ENCODE measurements around the gene WDR41. TPM values are rescaled to one million over a fixed set of nuclear protein-coding genes. Genes with fewer than 3 reads are reported as not detected.

Gene WDR41
- total RNA-seq, 4 donors from 2014 or later, result 63.9 to 93.9 (median 85.0) TPM

GRCh38 chr5:77499973-77500372 lies 7.9 kb upstream of the WDR41 start:
- Histone ChIP-seq H3K9me3 (no peaks in the 10 kb centered on the region), H3K36me3 (no peaks in the 10 kb centered on the region), H3K27me3 (no peaks in the 10 kb centered on the region), H3K27ac (no peak overlapping the region), H3K4me1 (no peaks in the 10 kb centered on the region), H3K4me3 (replicated peaks in 1 of 3) (no peak overlapping the region)
- intact Hi-C loops (cut with DNase I), result loop anchor here (10.0 kb wide), 2 partner anchors 355 to 435 kb away; no protein-coding TSS in a partner anchor
- WGBS, 2 donors, result 95 to 97% methylated on average over 2 of the region's 2 CpGs
- TF ChIP-seq POLR2A (IDR thresholded peaks at IDR 0.05) (no peak), CTCF (IDR thresholded peaks at IDR 0.05) (no peak)
- no peak for DNase-seq

GRCh38 chr5:77499441-77499840 lies 7.3 kb upstream of the WDR41 start:
- DNase-seq, result no peak
- intact Hi-C loops (cut with DNase I), result loop anchor here (10.0 kb wide), 2 partner anchors 355 to 435 kb away; no protein-coding TSS in a partner anchor
- Histone ChIP-seq H3K9me3 (no peaks in the 10 kb centered on the region), H3K4me3 (replicated peaks in 1 of 3) (no peak overlapping the region), H3K4me1 (no peaks in the 10 kb centered on the region), H3K27ac (no peak overlapping the region), H3K27me3 (no peaks in the 10 kb centered on the region), H3K36me3 (no peaks in the 10 kb centered on the region)
- 72 to 78% methylated on average over 3 of the region's 3 CpGs for WGBS, 2 donors
- no peak for TF ChIP-seq POLR2A (IDR thresholded peaks at IDR 0.05)
- TF ChIP-seq CTCF (IDR thresholded peaks at IDR 0.05), result no peak

- Histone ChIP-seq H3K27ac (no peak overlapping the region), H3K36me3 (no peaks in the 10 kb centered on the region), H3K4me1 (no peaks in the 10 kb centered on the region), H3K9me3 (no peaks in the 10 kb centered on the region), H3K27me3 (no peaks in the 10 kb centered on the region), H3K4me3 (replicated peaks in 1 of 3) (no peak overlapping the region)
- no peak for DNase-seq
- no peak for TF ChIP-seq POLR2A (IDR thresholded peaks at IDR 0.05)
- TF ChIP-seq CTCF (IDR thresholded peaks at IDR 0.05), result no peak
- intact Hi-C loops (cut with DNase I), result loop anchor here (10.0 kb wide), 2 partner anchors 354 to 434 kb away; no protein-coding TSS in a partner anchor
- 87 to 94% methylated on average over 2 of the region's 2 CpGs for WGBS, 2 donors
Measured at GRCh38 chr5:77498952-77499351, 6.8 kb upstream of the WDR41 start.

GRCh38 chr5:77494935-77495334 lies 2.8 kb upstream of the WDR41 start:
- 92 to 97% methylated on average over 3 of the region's 3 CpGs for WGBS, 2 donors
- peaks cover 9 to 13% of the 10 kb centered on the region in 2 donors for H3K4me1 ChIP-seq
- TF ChIP-seq CTCF (IDR thresholded peaks at IDR 0.05) (no peak), POLR2A (IDR thresholded peaks at IDR 0.05) (no peak)
- no peak overlapping the region for H3K27ac ChIP-seq
- intact Hi-C loops (cut with DNase I), result loop anchor here (10.0 kb wide), 2 partner anchors 350 to 430 kb away; no protein-coding TSS in a partner anchor
- no peak for DNase-seq
- no peak overlapping the region for H3K4me3 ChIP-seq (replicated peaks in 1 of 3)
- no peaks in the 10 kb centered on the region for H3K9me3 ChIP-seq
- no peaks in the 10 kb centered on the region for H3K27me3 ChIP-seq
- no peaks in the 10 kb centered on the region for H3K36me3 ChIP-seq

- DNase-seq, result no peak
- Histone ChIP-seq H3K9me3 (no peaks in the 10 kb centered on the region), H3K36me3 (no peaks in the 10 kb centered on the region), H3K27me3 (no peaks in the 10 kb centered on the region), H3K4me1 (peaks cover 9 to 19% of the 10 kb centered on the region in 2 donors), H3K4me3 (replicated peaks in 1 of 3) (peak overlapping the region in 1 of 3 donors; percentile 57), H3K27ac (peak overlapping the region; percentile 7 to 96 (median 92))
- TF ChIP-seq CTCF (IDR thresholded peaks at IDR 0.05) (no peak), POLR2A (IDR thresholded peaks at IDR 0.05) (no peak)
- intact Hi-C loops (cut with DNase I), result loop anchor here (10.0 kb wide), 2 partner anchors 348 to 428 kb away; no protein-coding TSS in a partner anchor
- 30 to 31% methylated on average over 4 of the region's 4 CpGs for WGBS, 2 donors
Measured at GRCh38 chr5:77492653-77493000, 511 bp upstream of the WDR41 start.
